ENCODE measurements around the gene PXK.

DNA sequence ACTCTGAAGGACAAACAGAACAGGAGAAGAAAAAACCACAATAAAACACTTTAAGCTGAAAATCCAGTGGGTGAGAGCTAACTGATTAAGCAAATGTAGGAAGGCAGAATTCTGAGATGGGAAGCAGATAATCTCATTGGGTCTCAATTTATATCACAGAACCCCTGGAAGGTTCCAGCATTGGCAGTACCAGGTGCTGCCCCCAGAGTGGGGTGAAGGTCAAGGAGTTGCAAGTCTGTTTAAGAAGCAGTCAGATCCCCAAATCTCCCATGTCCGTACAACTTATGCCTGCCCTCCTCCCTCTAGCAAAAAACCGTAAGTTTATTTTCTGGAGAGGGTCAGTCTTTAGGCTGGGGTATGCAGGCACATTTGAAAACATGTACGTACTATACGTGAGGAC lies 45.1 kb downstream of the PXK start:
- TF ChIP-seq, protein P1, sequence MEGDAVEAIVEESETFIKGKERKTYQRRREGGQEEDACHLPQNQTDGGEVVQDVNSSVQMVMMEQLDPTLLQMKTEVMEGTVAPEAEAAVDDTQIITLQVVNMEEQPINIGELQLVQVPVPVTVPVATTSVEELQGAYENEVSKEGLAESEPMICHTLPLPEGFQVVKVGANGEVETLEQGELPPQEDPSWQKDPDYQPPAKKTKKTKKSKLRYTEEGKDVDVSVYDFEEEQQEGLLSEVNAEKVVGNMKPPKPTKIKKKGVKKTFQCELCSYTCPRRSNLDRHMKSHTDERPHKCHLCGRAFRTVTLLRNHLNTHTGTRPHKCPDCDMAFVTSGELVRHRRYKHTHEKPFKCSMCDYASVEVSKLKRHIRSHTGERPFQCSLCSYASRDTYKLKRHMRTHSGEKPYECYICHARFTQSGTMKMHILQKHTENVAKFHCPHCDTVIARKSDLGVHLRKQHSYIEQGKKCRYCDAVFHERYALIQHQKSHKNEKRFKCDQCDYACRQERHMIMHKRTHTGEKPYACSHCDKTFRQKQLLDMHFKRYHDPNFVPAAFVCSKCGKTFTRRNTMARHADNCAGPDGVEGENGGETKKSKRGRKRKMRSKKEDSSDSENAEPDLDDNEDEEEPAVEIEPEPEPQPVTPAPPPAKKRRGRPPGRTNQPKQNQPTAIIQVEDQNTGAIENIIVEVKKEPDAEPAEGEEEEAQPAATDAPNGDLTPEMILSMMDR (conservative IDR thresholded peaks at IDR 0.05; ENCODE audit: low read length), result 0 out of 2 replicates have a peak, but pooled peaks have one; percentile 9
- no peak for TF ChIP-seq EZH2phosphoT487 (IDR thresholded peaks at IDR 0.05; ENCODE audit: borderline replicate concordance)

Measured in Loucy (cell line).